Measurements from ENCODE around the gene ATP13A3.

- TF ChIP-seq CTCF (IDR thresholded peaks at IDR 0.05 in 8 of 11, conservative IDR thresholded peaks at IDR 0.05 in 3 of 11), result no peak
- TF ChIP-seq POLR2A (IDR thresholded peaks at IDR 0.05), result no peak
- TF ChIP-seq POLR2AphosphoS5 (IDR thresholded peaks at IDR 0.05), result no peak
These were observed 21.6 kb downstream of the ATP13A3 start for GRCh38 chr3:194465246-194465645.

Measured in spleen (tissue), 7 donors.